Activated naive CD8-positive, alpha-beta T cell (primary cell): ENCODE results near the gene CCDC61.

Source experiments
- H3K27ac Mint-ChIP-seq: one replicate; pipeline ENCODE4 v1.8.0; 2021; ENCODE audit warnings: mixed read lengths
- H3K27me3 Mint-ChIP-seq: one replicate; pipeline ENCODE4 v1.8.0; 2021; ENCODE audit warnings: mixed read lengths
- H3K36me3 Mint-ChIP-seq: one replicate; pipeline ENCODE4 v1.8.0; 2021; ENCODE audit warnings: mixed read lengths
- H3K4me1 Mint-ChIP-seq: one replicate; pipeline ENCODE4 v1.8.0; 2021; ENCODE audit warnings: low read depth, mixed read lengths
- H3K4me3 Mint-ChIP-seq: one replicate; pipeline ENCODE4 v1.8.0; 2021; ENCODE audit warnings: mild to moderate bottlenecking, mixed read lengths
- H3K9me3 Mint-ChIP-seq: one replicate; pipeline ENCODE4 v1.8.0; 2021; ENCODE audit warnings: low read depth, mixed read lengths

Gene CCDC61

DNA sequence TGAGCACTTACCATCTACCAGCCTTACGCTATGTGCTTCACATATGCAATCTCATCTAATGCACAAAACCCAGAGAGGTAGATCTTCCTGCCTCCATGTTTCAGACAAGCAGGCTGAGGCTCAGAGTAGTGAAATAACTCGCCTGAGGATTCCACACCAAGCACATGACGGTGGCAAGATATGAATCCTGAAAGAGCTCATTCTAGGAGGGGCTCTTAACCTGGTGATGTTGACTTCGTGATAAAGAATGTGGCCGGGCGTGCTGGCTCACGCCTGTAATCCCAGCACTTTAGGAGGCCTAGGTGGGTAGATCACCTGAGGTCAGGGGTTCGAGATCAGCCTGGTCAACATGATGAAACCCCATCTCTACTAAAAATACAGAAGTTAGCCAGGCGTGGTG is 26.6 kb upstream of the CCDC61 start:
- Mint-ChIP-seq H3K4me1 (peaks cover 16% of the 10 kb centered on the region), H3K9me3 (no peaks in the 10 kb centered on the region), H3K36me3 (no peaks in the 10 kb centered on the region), H3K27ac (no peak overlapping the region), H3K27me3 (peaks cover 37% of the 10 kb centered on the region), H3K4me3 (no peak overlapping the region)

- peaks cover 38% of the 10 kb centered on the region for H3K27me3 Mint-ChIP-seq
- no peak overlapping the region for H3K27ac Mint-ChIP-seq
- H3K4me3 Mint-ChIP-seq, result no peak overlapping the region
- H3K9me3 Mint-ChIP-seq, result no peaks in the 10 kb centered on the region
- peaks cover 19% of the 10 kb centered on the region for H3K4me1 Mint-ChIP-seq
- H3K36me3 Mint-ChIP-seq, result no peaks in the 10 kb centered on the region
These were observed 25.6 kb upstream of the CCDC61 start for GRCh38 chr19:45969676-45970075.

GRCh38 chr19:45971260-45971902 is 23.9 kb upstream of the CCDC61 start:
- Mint-ChIP-seq H3K4me3 (peak overlapping the region; percentile 43), H3K36me3 (no peaks in the 10 kb centered on the region), H3K27ac (no peak overlapping the region), H3K27me3 (peaks cover 49% of the 10 kb centered on the region), H3K9me3 (no peaks in the 10 kb centered on the region), H3K4me1 (peaks cover 22% of the 10 kb centered on the region)

GRCh38 chr19:45972081-45972946 is 23.0 kb upstream of the CCDC61 start:
- Mint-ChIP-seq H3K27me3 (peaks cover 51% of the 10 kb centered on the region), H3K9me3 (no peaks in the 10 kb centered on the region), H3K4me1 (peaks cover 22% of the 10 kb centered on the region), H3K36me3 (no peaks in the 10 kb centered on the region), H3K27ac (no peak overlapping the region), H3K4me3 (peak overlapping the region; percentile 25)

GRCh38 chr19:45972947-45973540 is 22.2 kb upstream of the CCDC61 start:
- Mint-ChIP-seq H3K9me3 (no peaks in the 10 kb centered on the region), H3K27ac (no peak overlapping the region), H3K27me3 (peaks cover 52% of the 10 kb centered on the region), H3K4me1 (peaks cover 22% of the 10 kb centered on the region), H3K36me3 (no peaks in the 10 kb centered on the region), H3K4me3 (peak overlapping the region; percentile 25)

DNA sequence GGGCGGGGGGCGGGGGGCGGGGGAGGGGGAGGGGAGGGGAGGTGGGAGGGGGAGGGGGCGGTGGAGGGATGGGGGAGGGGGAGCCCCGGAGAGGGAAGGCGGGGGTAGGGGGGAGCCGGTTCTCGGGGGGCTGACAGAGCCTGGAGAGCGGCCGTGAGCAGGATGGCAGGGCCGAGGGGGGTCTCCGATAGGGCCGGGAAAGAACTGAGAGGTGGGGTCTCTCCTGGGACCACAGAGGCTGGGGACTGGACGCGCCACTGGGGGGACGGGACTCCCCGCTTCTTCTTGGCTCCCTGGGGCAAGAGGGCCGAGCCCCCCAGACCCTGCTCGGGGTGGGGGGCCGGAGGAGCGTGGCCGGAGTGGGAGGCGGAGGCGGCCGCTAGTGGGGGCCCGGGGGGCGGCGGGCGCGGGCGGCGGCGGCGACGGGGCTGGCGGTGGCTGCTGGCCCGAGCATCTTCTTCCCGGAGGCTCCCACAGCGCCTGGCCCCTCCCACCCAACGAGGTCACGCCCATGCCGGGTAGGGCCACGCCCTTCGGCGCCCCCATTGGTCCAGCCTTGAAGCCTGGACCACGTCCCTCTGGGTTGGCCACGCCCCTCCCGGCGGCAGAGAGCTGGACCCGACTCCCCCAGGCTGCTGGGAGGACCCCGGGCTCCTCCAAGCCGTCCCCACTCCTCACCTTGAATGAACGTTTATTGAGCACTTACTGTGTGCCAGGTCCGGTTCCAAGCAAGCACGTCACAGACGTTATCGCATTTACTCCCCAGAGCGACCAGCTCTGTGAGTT is 21.5 kb upstream of the CCDC61 start, which contains the start of gene NOVA2:
TSS of gene NOVA2 (minus strand) at position 313 of the 786 bp plus-strand sequence. CDS start 514 bp downstream, outside the sequence.
- H3K9me3 Mint-ChIP-seq, result no peaks in the 10 kb centered on the region
- peak within 1 kb of the TSS; percentile 68 for H3K4me3 Mint-ChIP-seq
- peaks cover 22% of the 10 kb centered on the region for H3K4me1 Mint-ChIP-seq
- H3K36me3 Mint-ChIP-seq, result no peaks in the 10 kb centered on the region
- H3K27me3 Mint-ChIP-seq, result peaks cover 48% of the 10 kb centered on the region
- no peak within 1 kb of the TSS for H3K27ac Mint-ChIP-seq

DNA sequence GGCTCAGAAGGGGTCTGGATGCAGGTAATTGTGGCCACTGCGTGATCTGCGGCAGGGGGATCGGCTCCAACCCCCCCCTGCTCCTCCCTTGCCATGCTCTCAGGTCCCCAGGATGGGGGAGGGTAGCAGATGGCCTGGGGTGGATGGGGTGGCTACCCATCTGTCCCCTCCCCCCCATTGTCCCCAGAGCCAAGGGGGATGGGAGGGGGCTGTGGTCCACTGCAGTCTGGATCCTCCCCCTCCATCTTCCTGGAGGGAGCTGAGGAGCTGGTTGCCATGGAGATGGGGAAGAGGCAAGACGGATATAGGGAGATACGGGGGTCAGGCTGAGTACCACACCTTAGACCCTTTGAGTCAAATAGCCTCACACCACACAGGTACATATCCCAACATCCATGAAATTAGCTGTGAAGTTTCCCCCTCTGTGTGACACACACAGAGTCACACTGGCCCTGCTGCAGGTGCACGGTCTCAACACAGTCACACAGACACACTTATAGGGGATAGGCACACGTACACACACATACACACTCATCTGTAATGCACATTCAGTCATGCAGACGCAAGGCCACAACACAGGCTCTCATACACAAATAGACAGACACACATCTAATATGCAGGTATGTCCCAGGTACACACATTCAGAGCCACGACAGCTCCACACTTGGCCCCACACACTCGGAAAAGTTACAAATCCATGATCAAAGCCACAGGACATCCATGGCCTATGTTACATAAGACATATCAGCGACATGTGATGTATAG is 19.8 kb upstream of the CCDC61 start:
- H3K4me3 Mint-ChIP-seq, result no peak overlapping the region

DNA sequence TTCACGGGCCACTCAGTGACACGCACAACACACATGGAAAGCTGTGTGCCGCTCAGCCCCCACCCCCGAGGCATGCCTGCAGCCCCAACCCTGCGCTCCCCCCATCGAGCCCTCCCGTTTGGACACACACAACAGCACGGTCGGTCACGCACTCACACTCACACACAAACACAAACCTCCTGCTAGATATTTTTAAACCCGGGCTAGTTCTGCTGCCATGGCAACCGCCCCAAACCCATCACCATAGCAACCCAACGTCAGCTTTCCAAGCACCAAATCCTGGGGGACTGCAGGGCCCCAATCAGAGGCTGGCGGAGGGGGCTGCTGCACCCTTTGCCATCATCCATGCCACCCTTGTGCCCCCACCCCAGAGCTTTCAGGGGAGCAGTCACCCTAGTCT is 19.1 kb upstream of the CCDC61 start:
- no peak overlapping the region for H3K4me3 Mint-ChIP-seq
- H3K4me1 Mint-ChIP-seq, result peaks cover 20% of the 10 kb centered on the region
- no peaks in the 10 kb centered on the region for H3K9me3 Mint-ChIP-seq
- H3K27me3 Mint-ChIP-seq, result peaks cover 36% of the 10 kb centered on the region
- H3K27ac Mint-ChIP-seq, result no peak overlapping the region
- H3K36me3 Mint-ChIP-seq, result no peaks in the 10 kb centered on the region

More for the DNA sequence above, 19.8 kb upstream of the CCDC61 start:
- peaks cover 39% of the 10 kb centered on the region for H3K27me3 Mint-ChIP-seq
- no peaks in the 10 kb centered on the region for H3K9me3 Mint-ChIP-seq
- no peaks in the 10 kb centered on the region for H3K36me3 Mint-ChIP-seq
- H3K4me1 Mint-ChIP-seq, result peaks cover 22% of the 10 kb centered on the region
- no peak overlapping the region for H3K27ac Mint-ChIP-seq

GRCh38 chr19:45978156-45978555 is 17.1 kb upstream of the CCDC61 start:
- Mint-ChIP-seq H3K27me3 (peaks cover 28% of the 10 kb centered on the region), H3K4me1 (peaks cover 6% of the 10 kb centered on the region), H3K36me3 (no peaks in the 10 kb centered on the region), H3K9me3 (no peaks in the 10 kb centered on the region), H3K4me3 (no peak overlapping the region), H3K27ac (no peak overlapping the region)

- Mint-ChIP-seq H3K4me1 (no peaks in the 10 kb centered on the region), H3K27me3 (peaks cover 10% of the 10 kb centered on the region)
These were observed 13.9 kb upstream of the CCDC61 start for GRCh38 chr19:45981350-45981749.

GRCh38 chr19:45985321-45985720 is 9.9 kb upstream of the CCDC61 start:
- Mint-ChIP-seq H3K36me3 (no peaks in the 10 kb centered on the region), H3K4me1 (no peaks in the 10 kb centered on the region), H3K9me3 (no peaks in the 10 kb centered on the region), H3K27ac (no peak overlapping the region), H3K27me3 (peaks cover 9% of the 10 kb centered on the region), H3K4me3 (no peak overlapping the region)

More at GRCh38 chr19:45981350-45981749, 13.9 kb upstream of the CCDC61 start:
- Mint-ChIP-seq H3K9me3 (no peaks in the 10 kb centered on the region), H3K4me3 (no peak overlapping the region), H3K27ac (no peak overlapping the region), H3K36me3 (no peaks in the 10 kb centered on the region)

DNA sequence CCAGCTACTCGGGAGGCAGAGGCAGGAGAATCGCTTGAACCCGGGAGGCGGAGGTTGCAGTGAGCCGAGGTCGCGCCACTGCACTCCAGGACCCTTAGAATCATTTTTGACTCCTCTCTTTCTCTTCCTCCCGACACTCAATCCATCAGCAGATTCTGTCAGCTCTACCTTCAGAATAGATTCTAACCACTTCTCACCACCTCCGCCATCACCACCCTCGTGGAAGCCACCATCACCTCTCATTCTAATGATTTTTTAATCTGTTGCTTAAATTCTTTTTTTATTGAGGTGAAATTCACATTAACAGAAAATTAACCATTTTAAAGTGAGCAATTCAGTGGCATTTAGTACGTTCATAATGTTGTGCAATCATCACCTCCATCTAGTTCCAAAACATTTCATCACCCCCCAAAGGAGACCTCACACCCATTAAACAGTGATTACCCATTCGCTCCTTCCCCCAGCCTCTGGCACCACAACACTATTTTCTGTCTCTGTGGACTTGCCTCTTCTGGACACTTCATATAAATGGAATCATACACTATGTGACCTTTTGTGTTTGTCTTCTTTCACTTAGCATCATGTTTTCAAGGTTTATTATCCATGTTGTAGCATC is 5.0 kb upstream of the CCDC61 start:
- Mint-ChIP-seq H3K27me3 (peaks cover 9% of the 10 kb centered on the region), H3K27ac (no peak overlapping the region), H3K4me1 (no peaks in the 10 kb centered on the region), H3K9me3 (no peaks in the 10 kb centered on the region), H3K4me3 (no peak overlapping the region), H3K36me3 (no peaks in the 10 kb centered on the region)

GRCh38 chr19:45994456-45994997 is 740 bp upstream of the CCDC61 start:
- H3K27ac Mint-ChIP-seq, result no peak overlapping the region
- H3K4me1 Mint-ChIP-seq, result peaks cover 10% of the 10 kb centered on the region
- peaks cover 6% of the 10 kb centered on the region for H3K36me3 Mint-ChIP-seq
- H3K9me3 Mint-ChIP-seq, result no peaks in the 10 kb centered on the region
- H3K4me3 Mint-ChIP-seq, result no peak overlapping the region
- peaks cover 5% of the 10 kb centered on the region for H3K27me3 Mint-ChIP-seq
